ENCODE measurements around the gene CCDC88C.

The CCDC88C gene

DNA sequence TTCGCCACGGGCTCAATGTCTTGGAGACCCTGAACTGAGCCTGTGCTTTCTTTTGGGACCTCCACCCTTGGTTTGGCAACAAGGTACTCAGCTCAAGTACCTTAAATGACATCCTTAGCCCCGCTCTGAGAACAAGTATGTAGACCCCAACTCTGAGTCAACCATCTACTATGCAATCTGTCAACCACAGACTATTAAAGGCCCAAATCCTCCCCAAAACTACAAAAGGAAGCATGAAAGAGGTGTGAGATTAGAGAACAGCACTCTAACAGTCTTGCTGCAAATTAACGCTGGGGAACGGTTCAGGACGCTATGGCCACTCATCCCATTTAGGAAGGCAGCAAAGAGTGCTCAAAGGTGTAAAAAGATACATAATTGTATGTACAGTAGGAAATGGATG lies 52.1 kb downstream of the CCDC88C start:
- no peaks in the 10 kb centered on the region for H3K36me3 ChIP-seq (ENCODE audit: control insufficient read depth, low read depth, low read length)
- no peak overlapping the region for H3K27ac ChIP-seq (ENCODE audit: low read length)
- H3K9me3 ChIP-seq (ENCODE audit: control insufficient read depth, low read depth, low read length), result no peaks in the 10 kb centered on the region
- H3K27me3 ChIP-seq (ENCODE audit: control insufficient read depth, insufficient read depth, low read length), result no peaks in the 10 kb centered on the region
- no peak overlapping the region for H3K9ac ChIP-seq (ENCODE audit: low read length)
- no peak overlapping the region for H3K4me3 ChIP-seq (ENCODE audit: low read length)
- peaks cover 6% of the 10 kb centered on the region for H3K4me1 ChIP-seq (ENCODE audit: control insufficient read depth, low read depth, low read length)

DNA sequence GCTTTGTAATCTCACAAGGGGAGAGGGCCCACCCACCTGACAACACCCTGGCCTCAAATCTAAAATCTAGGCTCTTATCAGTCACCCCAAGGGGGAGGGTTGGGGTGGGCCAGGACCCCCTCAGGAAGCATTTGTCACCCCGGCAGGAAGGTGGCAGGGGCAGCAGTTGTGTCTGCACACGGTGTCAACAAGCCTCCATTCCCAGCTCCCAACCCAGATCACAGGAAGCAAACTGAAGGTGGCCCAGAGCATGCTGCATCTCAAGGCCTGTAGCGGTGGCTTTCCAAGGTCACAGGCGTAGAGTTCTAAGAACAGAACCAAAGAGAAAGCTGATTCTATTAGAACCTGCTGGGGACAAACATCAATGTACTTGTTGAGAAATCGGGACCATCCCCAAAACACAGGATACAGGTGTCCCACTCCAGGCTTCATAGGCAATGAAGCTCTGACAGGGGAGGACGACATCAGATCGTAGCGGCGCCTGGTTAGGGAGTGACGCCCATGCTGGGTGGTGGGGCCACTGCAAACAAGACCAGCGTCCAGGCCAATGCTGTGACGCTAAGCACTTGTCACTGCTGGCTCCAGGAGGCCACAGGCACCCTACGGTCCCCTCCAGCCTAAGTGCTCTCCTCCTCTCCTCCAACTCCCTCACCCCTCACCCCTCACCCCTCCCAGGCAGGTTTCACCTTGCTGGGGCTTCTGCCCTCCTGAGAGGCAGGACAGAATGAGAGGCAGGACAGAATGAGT lies 52.9 kb downstream of the CCDC88C start:
- Histone ChIP-seq H3K9ac (ENCODE audit: low read length) (no peak overlapping the region), H3K36me3 (ENCODE audit: control insufficient read depth, low read depth, low read length) (no peaks in the 10 kb centered on the region), H3K4me1 (ENCODE audit: control insufficient read depth, low read depth, low read length) (peaks cover 6% of the 10 kb centered on the region), H3K4me3 (ENCODE audit: low read length) (no peak overlapping the region), H3K27ac (ENCODE audit: low read length) (no peak overlapping the region), H3K9me3 (ENCODE audit: control insufficient read depth, low read depth, low read length) (no peaks in the 10 kb centered on the region), H3K27me3 (ENCODE audit: control insufficient read depth, insufficient read depth, low read length) (no peaks in the 10 kb centered on the region)

DNA sequence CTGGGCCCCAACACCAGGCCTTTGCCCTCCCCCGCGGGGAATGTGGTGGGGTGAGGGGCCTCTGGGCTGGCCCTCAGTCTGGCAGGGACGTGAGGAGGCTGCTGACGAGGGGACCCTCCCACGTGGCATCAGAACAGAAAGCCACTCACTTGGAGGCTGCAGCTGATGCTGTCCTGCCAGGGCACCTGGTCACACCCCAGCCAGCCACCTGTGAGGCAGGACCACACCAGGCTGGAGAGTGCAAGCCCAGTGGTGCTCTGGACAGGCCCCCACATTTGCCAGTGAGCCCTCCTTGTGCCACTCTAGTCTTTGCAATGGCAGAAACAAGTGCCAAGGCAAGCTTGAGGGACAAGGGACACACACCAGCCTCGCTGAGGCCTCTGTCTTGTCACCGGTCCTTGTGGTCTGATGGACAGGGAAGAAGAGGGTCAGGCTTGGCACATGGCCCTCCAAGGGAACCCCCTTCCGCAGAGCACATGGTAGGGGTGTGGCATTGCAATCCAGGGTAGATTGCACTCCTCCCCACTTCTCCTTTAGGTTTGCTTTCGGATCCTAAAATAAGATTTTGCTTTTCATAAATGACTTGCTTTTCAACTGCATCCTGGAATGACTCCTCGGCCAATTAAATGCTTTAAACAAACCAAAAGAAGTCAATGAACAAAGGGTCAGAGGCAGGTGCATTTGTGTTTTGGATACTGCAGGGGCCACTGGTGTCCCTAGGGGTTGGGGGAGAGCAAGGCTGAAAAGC lies 53.7 kb downstream of the CCDC88C start:
- no peak overlapping the region for H3K9ac ChIP-seq (ENCODE audit: low read length)
- no peak overlapping the region for H3K27ac ChIP-seq (ENCODE audit: low read length)
- H3K36me3 ChIP-seq (ENCODE audit: control insufficient read depth, low read depth, low read length), result no peaks in the 10 kb centered on the region
- peaks cover 6% of the 10 kb centered on the region for H3K4me1 ChIP-seq (ENCODE audit: control insufficient read depth, low read depth, low read length)
- no peaks in the 10 kb centered on the region for H3K9me3 ChIP-seq (ENCODE audit: control insufficient read depth, low read depth, low read length)
- no peaks in the 10 kb centered on the region for H3K27me3 ChIP-seq (ENCODE audit: control insufficient read depth, insufficient read depth, low read length)
- H3K4me3 ChIP-seq (ENCODE audit: low read length), result no peak overlapping the region

DNA sequence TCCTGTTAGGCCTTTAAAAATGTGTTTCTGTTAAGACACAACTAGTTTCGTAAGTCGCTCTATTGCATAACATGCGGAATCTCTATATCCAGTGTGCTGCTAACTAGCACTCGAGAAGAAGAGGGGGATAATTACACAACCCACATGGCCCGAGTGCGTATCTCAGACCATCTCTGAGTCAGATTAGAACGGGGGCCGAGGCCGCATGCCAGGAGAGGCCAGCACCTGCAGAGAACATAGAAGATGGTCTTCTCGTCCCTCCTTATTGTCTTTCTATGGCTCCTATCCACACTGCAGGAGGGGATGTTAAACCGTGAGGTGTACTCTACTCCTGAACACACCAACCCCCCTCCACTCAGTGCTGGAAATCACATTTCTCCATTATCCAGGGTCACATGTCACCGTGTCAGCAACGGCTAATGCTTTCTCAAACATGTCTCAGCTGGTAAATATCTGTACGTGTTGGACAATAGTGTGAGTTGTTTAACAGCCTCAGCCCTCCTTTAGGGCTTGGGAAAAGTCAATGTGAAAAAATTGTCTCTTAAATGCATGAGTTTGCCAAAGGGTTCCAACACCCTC lies 56.3 kb downstream of the CCDC88C start:
- Histone ChIP-seq H3K36me3 (ENCODE audit: control insufficient read depth, low read depth, low read length) (no peaks in the 10 kb centered on the region), H3K27me3 (ENCODE audit: control insufficient read depth, insufficient read depth, low read length) (no peaks in the 10 kb centered on the region), H3K9me3 (ENCODE audit: control insufficient read depth, low read depth, low read length) (no peaks in the 10 kb centered on the region), H3K4me1 (ENCODE audit: control insufficient read depth, low read depth, low read length) (peaks cover 6% of the 10 kb centered on the region), H3K9ac (ENCODE audit: low read length) (no peak overlapping the region), H3K4me3 (ENCODE audit: low read length) (no peak overlapping the region), H3K27ac (ENCODE audit: low read length) (no peak overlapping the region)

DNA sequence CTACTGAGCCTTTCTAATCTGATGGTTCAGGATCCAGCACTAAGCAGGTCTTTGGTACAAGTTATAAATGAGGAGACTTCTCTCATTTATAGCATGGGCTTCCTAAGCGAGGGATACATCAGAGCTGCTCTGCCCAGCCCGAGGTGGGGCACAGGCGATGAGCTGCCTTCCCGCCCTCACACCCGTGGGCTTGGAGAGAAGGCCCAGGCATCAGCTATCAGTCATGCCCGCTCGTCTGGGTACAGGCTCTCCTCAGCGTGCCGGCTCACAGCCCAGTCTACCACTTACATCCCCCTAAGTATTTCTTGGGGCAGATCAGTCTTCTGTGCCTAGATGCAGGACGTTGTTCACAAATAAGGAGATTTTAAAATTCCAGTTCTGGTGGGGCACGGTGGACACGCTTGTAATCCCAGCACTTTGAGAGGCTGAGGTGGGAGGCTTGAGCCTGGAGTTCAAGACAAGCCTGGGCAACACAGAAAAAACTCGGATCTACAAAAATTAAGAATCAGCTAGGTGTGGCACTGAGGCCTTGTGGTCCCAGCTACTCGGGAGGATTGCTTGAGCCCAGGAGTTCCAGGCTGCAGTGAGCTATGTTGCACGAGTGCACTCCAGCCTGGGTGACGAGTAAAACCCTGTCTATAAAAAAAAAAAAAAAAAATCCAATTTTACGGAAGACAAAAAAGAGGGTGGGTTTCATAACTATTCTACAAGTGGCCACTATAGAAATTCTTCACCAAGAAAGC lies 57.0 kb downstream of the CCDC88C start:
- Histone ChIP-seq H3K27ac (ENCODE audit: low read length) (no peak overlapping the region), H3K4me1 (ENCODE audit: control insufficient read depth, low read depth, low read length) (peaks cover 6% of the 10 kb centered on the region), H3K9ac (ENCODE audit: low read length) (no peak overlapping the region), H3K4me3 (ENCODE audit: low read length) (no peak overlapping the region), H3K27me3 (ENCODE audit: control insufficient read depth, insufficient read depth, low read length) (no peaks in the 10 kb centered on the region), H3K9me3 (ENCODE audit: control insufficient read depth, low read depth, low read length) (no peaks in the 10 kb centered on the region), H3K36me3 (ENCODE audit: control insufficient read depth, low read depth, low read length) (no peaks in the 10 kb centered on the region)

DNA sequence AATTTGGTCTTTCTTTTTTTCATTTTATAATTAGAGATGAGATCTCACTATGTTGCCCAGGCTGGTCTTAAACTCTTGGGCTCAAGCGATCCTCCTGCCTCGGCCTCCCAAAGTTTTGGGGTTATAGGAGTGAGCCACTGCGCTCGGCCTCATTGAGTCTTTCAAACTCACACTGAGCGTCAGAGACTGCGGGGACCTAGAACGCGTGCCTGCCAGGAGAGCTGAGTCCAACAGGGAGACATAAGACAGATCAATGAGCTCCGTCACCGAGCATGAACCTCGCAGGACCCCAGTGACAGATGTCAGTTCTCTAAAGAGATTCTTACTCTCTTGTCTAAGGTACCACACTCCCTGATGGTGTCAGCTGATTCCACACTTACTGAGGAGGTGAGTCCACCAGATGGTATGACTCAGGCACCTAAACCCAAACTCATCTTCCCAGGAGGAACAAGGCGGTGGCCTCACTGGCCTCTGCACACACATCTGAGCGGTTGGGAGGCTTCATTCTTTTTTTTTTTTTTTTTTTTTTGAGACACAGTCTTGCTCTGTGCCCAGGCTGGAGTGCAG lies 58.9 kb downstream of the CCDC88C start:
- H3K9me3 ChIP-seq (ENCODE audit: control insufficient read depth, low read depth, low read length), result no peaks in the 10 kb centered on the region
- H3K27ac ChIP-seq (ENCODE audit: low read length), result no peak overlapping the region
- no peaks in the 10 kb centered on the region for H3K36me3 ChIP-seq (ENCODE audit: control insufficient read depth, low read depth, low read length)
- H3K4me3 ChIP-seq (ENCODE audit: low read length), result no peak overlapping the region
- H3K27me3 ChIP-seq (ENCODE audit: control insufficient read depth, insufficient read depth, low read length), result no peaks in the 10 kb centered on the region
- peaks cover 3% of the 10 kb centered on the region for H3K4me1 ChIP-seq (ENCODE audit: control insufficient read depth, low read depth, low read length)
- no peak overlapping the region for H3K9ac ChIP-seq (ENCODE audit: low read length)

DNA sequence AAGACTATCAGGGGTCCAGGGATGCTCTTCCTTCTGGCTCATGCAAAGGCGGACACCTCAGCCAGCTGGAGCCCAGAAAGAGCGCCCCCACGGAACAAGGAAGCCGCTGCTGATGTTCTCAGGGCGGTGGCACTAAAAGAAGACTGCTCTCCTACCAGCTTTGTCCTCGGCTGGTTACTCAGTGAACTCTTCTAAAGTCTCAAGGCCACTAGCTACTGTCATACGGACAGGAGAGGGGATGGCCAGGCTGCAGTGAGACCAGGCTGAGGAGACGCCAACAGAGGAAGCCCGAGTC lies 59.6 kb downstream of the CCDC88C start:
- no peak overlapping the region for H3K9ac ChIP-seq (ENCODE audit: low read length)
- H3K27me3 ChIP-seq (ENCODE audit: control insufficient read depth, insufficient read depth, low read length), result no peaks in the 10 kb centered on the region
- H3K4me1 ChIP-seq (ENCODE audit: control insufficient read depth, low read depth, low read length), result no peaks in the 10 kb centered on the region
- no peaks in the 10 kb centered on the region for H3K36me3 ChIP-seq (ENCODE audit: control insufficient read depth, low read depth, low read length)
- no peaks in the 10 kb centered on the region for H3K9me3 ChIP-seq (ENCODE audit: control insufficient read depth, low read depth, low read length)
- H3K27ac ChIP-seq (ENCODE audit: low read length), result no peak overlapping the region
- H3K4me3 ChIP-seq (ENCODE audit: low read length), result no peak overlapping the region

DNA sequence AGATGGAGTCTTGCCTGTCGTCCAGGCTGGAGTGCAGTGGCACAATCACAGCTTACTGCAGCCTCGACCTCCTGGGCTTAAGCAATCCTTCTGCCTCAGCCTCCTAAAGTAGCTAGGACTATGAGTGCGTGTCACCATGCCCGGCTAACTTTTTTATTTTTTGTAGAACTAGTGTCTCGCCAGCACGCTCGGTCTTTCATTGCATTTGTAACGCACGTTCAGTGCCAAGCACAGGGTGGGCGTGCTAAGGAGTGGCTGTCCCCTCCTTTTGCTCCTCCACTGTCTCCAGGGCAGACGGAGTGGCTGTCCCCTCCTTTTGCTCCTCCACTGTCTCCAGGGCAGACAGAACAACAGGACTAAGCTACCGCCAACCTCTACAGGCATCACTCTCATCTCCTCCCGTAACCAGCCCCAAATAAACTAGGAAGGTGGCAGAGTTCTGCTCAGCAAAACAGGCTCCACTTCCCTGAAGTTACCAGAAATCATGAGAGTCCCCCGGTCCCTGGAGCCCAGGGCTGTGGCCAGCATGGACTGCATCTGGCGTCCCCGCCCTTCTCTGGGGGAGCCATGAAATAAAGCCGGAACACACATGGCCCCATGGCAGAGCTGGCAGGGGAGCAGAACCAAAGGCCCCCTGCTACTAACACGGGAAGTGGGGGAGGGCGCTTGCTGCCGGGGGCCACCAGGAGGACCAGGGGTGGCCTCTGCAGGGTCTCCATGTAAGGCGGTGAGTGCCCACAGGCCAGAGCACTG lies 60.2 kb downstream of the CCDC88C start:
- Histone ChIP-seq H3K9ac (ENCODE audit: low read length) (no peak overlapping the region), H3K4me3 (ENCODE audit: low read length) (no peak overlapping the region), H3K9me3 (ENCODE audit: control insufficient read depth, low read depth, low read length) (no peaks in the 10 kb centered on the region), H3K4me1 (ENCODE audit: control insufficient read depth, low read depth, low read length) (no peaks in the 10 kb centered on the region), H3K27ac (ENCODE audit: low read length) (no peak overlapping the region), H3K27me3 (ENCODE audit: control insufficient read depth, insufficient read depth, low read length) (no peaks in the 10 kb centered on the region), H3K36me3 (ENCODE audit: control insufficient read depth, low read depth, low read length) (no peaks in the 10 kb centered on the region)

DNA sequence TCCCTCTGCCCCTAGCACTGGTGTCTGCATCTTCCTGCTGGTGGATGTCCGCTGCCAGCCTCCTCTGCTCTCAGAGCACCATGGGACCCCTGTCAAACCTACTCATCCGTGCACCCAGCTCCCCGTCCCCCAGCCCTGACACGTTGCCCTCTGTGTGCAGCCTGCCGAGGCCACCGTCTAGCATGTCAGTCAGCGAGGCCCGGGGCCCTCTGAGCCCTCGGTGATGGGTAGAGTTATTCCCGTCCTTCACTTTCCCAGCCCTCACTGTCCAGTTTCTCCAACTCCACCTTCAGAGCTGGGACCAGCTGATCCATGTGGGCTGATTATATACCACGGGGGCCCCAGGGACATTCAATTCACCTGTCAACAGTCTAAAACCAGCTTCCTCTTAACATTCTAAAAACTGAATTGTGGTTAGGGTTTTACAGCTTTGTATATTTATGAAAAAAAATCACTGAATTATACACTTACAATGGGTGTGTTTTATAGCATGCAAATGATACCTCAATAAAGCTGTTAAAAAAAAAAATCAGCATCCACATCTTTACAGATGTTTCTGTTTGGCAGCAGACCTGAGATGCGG lies 61.3 kb downstream of the CCDC88C start:
- Histone ChIP-seq H3K9me3 (ENCODE audit: control insufficient read depth, low read depth, low read length) (no peaks in the 10 kb centered on the region), H3K4me3 (ENCODE audit: low read length) (no peak overlapping the region), H3K27me3 (ENCODE audit: control insufficient read depth, insufficient read depth, low read length) (no peaks in the 10 kb centered on the region), H3K9ac (ENCODE audit: low read length) (no peak overlapping the region), H3K4me1 (ENCODE audit: control insufficient read depth, low read depth, low read length) (no peaks in the 10 kb centered on the region), H3K27ac (ENCODE audit: low read length) (no peak overlapping the region), H3K36me3 (ENCODE audit: control insufficient read depth, low read depth, low read length) (no peaks in the 10 kb centered on the region)

DNA sequence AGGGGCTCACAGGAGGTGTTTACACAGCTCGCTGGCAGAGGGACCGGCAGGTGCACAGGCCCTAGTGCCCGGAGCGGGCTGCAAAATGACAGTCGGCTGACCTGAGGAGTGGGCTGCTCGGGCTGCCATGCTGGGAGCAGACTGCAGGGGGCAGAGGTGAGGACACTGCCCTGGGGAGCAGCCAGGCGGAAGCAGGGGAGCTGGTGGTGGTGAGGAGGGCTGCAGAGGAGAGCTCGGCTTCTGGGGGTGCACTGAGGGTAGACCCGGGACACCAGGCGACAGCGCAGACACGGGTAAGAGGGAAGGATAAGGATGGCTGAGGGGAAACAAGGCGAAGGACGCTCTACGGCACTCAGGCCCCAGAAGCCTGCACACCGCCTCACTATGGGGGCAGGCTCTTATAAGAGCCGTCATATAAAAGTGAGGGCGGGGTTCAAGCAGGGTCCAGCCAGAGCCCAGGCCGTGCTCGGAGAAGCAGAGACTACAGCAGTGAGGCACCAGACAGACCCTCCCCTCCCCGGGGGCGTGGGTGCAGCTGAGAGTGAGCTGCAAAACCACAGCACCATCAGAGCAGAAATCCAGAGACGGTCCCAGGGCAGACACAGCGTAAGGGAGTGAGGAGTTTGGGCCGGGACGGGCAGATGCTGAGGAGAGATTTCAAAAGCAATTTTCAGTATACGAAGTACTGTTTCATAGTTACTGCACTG lies 62.5 kb downstream of the CCDC88C start:
- no peaks in the 10 kb centered on the region for H3K9me3 ChIP-seq (ENCODE audit: control insufficient read depth, low read depth, low read length)
- no peak overlapping the region for H3K4me3 ChIP-seq (ENCODE audit: low read length)
- H3K27ac ChIP-seq (ENCODE audit: low read length), result no peak overlapping the region
- no peak overlapping the region for H3K9ac ChIP-seq (ENCODE audit: low read length)
- H3K4me1 ChIP-seq (ENCODE audit: control insufficient read depth, low read depth, low read length), result no peaks in the 10 kb centered on the region
- H3K36me3 ChIP-seq (ENCODE audit: control insufficient read depth, low read depth, low read length), result no peaks in the 10 kb centered on the region
- no peaks in the 10 kb centered on the region for H3K27me3 ChIP-seq (ENCODE audit: control insufficient read depth, insufficient read depth, low read length)

Measured in iPS-18a (cell line).